Uterus (tissue), 4 donors: Measurements from ENCODE around the gene UBE2O. TPM values are rescaled to one million over a fixed set of nuclear protein-coding genes. Genes with fewer than 3 reads are reported as not detected.

ENCODE experiments used
- DNase-seq, 2 donors: peaks; one replicate each; pipeline ENCODE4 v3.0.0-alpha.2; 2019 to 2020
- H3K27ac ChIP-seq, 2 donors: fragments of 200-600 bp; sonication (generic); 1 replicate in 1 of 2; 2 replicates in 1 of 2; pipeline ENCODE4 v1.5.1; 2016 to 2018
- H3K27me3 ChIP-seq, 2 donors: fragments of 200-600 bp; sonication (generic); one replicate each; pipeline ENCODE4 v1.5.1; 2018 to 2019; ENCODE audit warnings: control low read depth in 1 of 2
- H3K36me3 ChIP-seq, 2 donors: fragments of 200-600 bp; sonication (generic); one replicate each; pipeline ENCODE4 v1.5.1; 2019; ENCODE audit warnings: control low read depth in 1 of 2
- H3K4me1 ChIP-seq, 2 donors: fragments of 200-600 bp; sonication (generic); one replicate each; pipeline ENCODE4 v1.5.1; 2018 to 2019; ENCODE audit warnings: control low read depth in 1 of 2
- H3K4me3 ChIP-seq, 2 donors: fragments of 200-600 bp; sonication (generic); 1 replicate in 1 of 2; 2 replicates in 1 of 2; pipeline ENCODE4 v1.5.1; 2018 to 2019; ENCODE audit warnings: mild to moderate bottlenecking in 1 of 2
- H3K9me3 ChIP-seq, 2 donors: fragments of 200-600 bp; sonication (generic); one replicate each; pipeline ENCODE4 v1.5.1; 2019; ENCODE audit warnings: control low read depth in 1 of 2
- CTCF ChIP-seq, 4 experiments: fragments of 200-600 bp in 2 of 4; fragments of 450-650 bp in 2 of 4; sonication (generic) in 2 of 4; IDR thresholded peaks; one replicate each; pipeline ENCODE4 v1.5.1; 2016 to 2019; ENCODE audit warnings: antibody characterized with exemption in 4 of 4, mild to moderate bottlenecking in 2 of 4, moderate library complexity in 1 of 4
- POLR2A ChIP-seq, 2 donors: fragments of 450-650 bp; IDR thresholded peaks; one replicate each; pipeline ENCODE4 v1.6.1; 2016; ENCODE audit warnings: antibody characterized with exemption in 2 of 2, mild to moderate bottlenecking in 1 of 2, moderate library complexity in 1 of 2
- intact Hi-C: fragments of 100-400 bp; cut with DNase I; formaldehyde crosslinking; loops from one replicate; pipeline ENCODE4 v1.15.1; 2023; ENCODE audit warnings: low total_unique reads
- total RNA-seq, 4 donors: library from RNA; depleted of rRNA in 3 of 4; stranded (reverse); fragments of >200 nt in 3 of 4; gene quantifications; one replicate each; pipeline versions ENCODE4 v1.1.0 to v1.2.4, GENCODE V29; 2014 to 2023
- donor health status: DM: yes; HTN: yes; CAD: no.

The UBE2O gene
- total RNA-seq, 4 donors from 2014 or later, result 5.0 to 31.5 (median 17.9) TPM

- no peak overlapping the region for H3K27ac ChIP-seq
These were observed 13.8 kb upstream of the UBE2O start for GRCh38 chr17:76466775-76467130.

GRCh38 chr17:76462556-76463290, 9.8 kb upstream of the UBE2O start:
- intact Hi-C loops, result no loop called here
- Histone ChIP-seq H3K4me1 (no peaks in the 10 kb centered on the region), H3K9me3 (no peaks in the 10 kb centered on the region), H3K27ac (no peak overlapping the region), H3K4me3 (no peak overlapping the region), H3K27me3 (no peaks in the 10 kb centered on the region), H3K36me3 (no peaks in the 10 kb centered on the region)
- TF ChIP-seq CTCF (IDR thresholded peaks at IDR 0.05) (no peak), POLR2A (IDR thresholded peaks at IDR 0.05) (no peak)
- DNase-seq, result no peak

More at GRCh38 chr17:76466775-76467130, 13.8 kb upstream of the UBE2O start:
- Histone ChIP-seq H3K9me3 (no peaks in the 10 kb centered on the region), H3K4me1 (no peaks in the 10 kb centered on the region), H3K27me3 (no peaks in the 10 kb centered on the region), H3K4me3 (no peak overlapping the region), H3K36me3 (no peaks in the 10 kb centered on the region)
- intact Hi-C loops, result loop anchor here (2.0 kb wide), 1 partner anchor 40 kb away; no protein-coding TSS in a partner anchor
- no peak for TF ChIP-seq CTCF (IDR thresholded peaks at IDR 0.05)
- no peak for TF ChIP-seq POLR2A (IDR thresholded peaks at IDR 0.05)
- DNase-seq, result no peak

GRCh38 chr17:76461765-76462555, 9.0 kb upstream of the UBE2O start:
- Histone ChIP-seq H3K27me3 (no peaks in the 10 kb centered on the region), H3K27ac (no peak overlapping the region), H3K4me1 (no peaks in the 10 kb centered on the region), H3K4me3 (no peak overlapping the region), H3K36me3 (no peaks in the 10 kb centered on the region), H3K9me3 (no peaks in the 10 kb centered on the region)
- DNase-seq, result no peak
- no peak for TF ChIP-seq POLR2A (IDR thresholded peaks at IDR 0.05)
- no peak for TF ChIP-seq CTCF (IDR thresholded peaks at IDR 0.05)
- intact Hi-C loops, result no loop called here

GRCh38 chr17:76459674-76460073, 6.7 kb upstream of the UBE2O start:
- intact Hi-C loops, result no loop called here

More at GRCh38 chr17:76459674-76460073, 6.7 kb upstream of the UBE2O start:
- H3K4me1 ChIP-seq, result no peaks in the 10 kb centered on the region
- no peak overlapping the region for H3K27ac ChIP-seq
- H3K4me3 ChIP-seq, result no peak overlapping the region
- DNase-seq, result no peak
- no peaks in the 10 kb centered on the region for H3K36me3 ChIP-seq
- no peaks in the 10 kb centered on the region for H3K27me3 ChIP-seq
- H3K9me3 ChIP-seq, result no peaks in the 10 kb centered on the region
- TF ChIP-seq POLR2A (IDR thresholded peaks at IDR 0.05) (no peak), CTCF (IDR thresholded peaks at IDR 0.05) (no peak)
